Thyroid gland (tissue), 4 donors: Measurements from ENCODE around the gene GRB2. TPM values are rescaled to one million over a fixed set of nuclear protein-coding genes. Genes with fewer than 3 reads are reported as not detected.
"Not testable (repeated sequence)": the region's sequence is repeated elsewhere in the genome, so short reads cannot be mapped to it uniquely, and the experiment has no call there.

Experiments
- DNase-seq, 2 donors: peaks; one replicate each; pipeline ENCODE4 v3.0.0-alpha.2; 2019
- H3K27ac ChIP-seq, 3 donors: fragments of 200-600 bp; sonication (generic); 1 replicate in 2 of 3; 2 replicates in 1 of 3; pipeline ENCODE4 v1.5.1; 2016 to 2019; ENCODE audit warnings: mild to moderate bottlenecking in 1 of 3, moderate library complexity in 1 of 3
- H3K27me3 ChIP-seq: fragments of 200-600 bp; sonication (generic); one replicate; pipeline ENCODE4 v1.5.1; 2019
- H3K36me3 ChIP-seq, 2 donors: fragments of 200-600 bp; sonication (generic); one replicate each; pipeline ENCODE4 v1.5.1; 2016 to 2019
- H3K4me1 ChIP-seq, 2 donors: fragments of 200-600 bp; sonication (generic); one replicate each; pipeline ENCODE4 v1.5.1; 2017 to 2019
- H3K4me3 ChIP-seq, 3 donors: fragments of 200-600 bp; sonication (generic); replicated peaks in 1 of 3; 1 replicate in 2 of 3; 2 replicates in 1 of 3; pipeline ENCODE4 v1.5.1; 2016; ENCODE audit warnings: mild to moderate bottlenecking in 1 of 3
- H3K9me3 ChIP-seq: fragments of 200-600 bp; sonication (generic); one replicate; pipeline ENCODE4 v1.5.1; 2017
- CTCF ChIP-seq, 6 experiments: fragments of 200-600 bp in 3 of 6; fragments of 450-650 bp in 3 of 6; sonication (generic) in 3 of 6; IDR thresholded peaks; one replicate each; pipeline ENCODE4 v1.5.1; 2016 to 2019; ENCODE audit warnings: antibody characterized with exemption in 6 of 6, mild to moderate bottlenecking in 2 of 6, inconsistent platforms in 1 of 6, moderate library complexity in 1 of 6
- POLR2A ChIP-seq, 2 donors: fragments of 450-650 bp; IDR thresholded peaks; one replicate each; pipeline ENCODE4 v1.6.1; 2017; ENCODE audit warnings: antibody characterized with exemption in 2 of 2, mild to moderate bottlenecking in 2 of 2, moderate library complexity in 1 of 2
- WGBS, 2 donors: methylation state at CpG; one replicate each; pipeline ENCODE4 v1.1.5; 2017; 5-methylcytosine and 5-hydroxymethylcytosine counted together
- intact Hi-C: fragments of 100-400 bp; cut with DNase I; formaldehyde crosslinking; loops from one replicate; pipeline ENCODE4 v1.15.1; 2023
- total RNA-seq, 4 donors: library from RNA; depleted of rRNA; stranded (reverse); fragments of >200 nt; gene quantifications; one replicate each; pipeline ENCODE4 v1.2.3, GENCODE V29; 2016

The GRB2 gene
- total RNA-seq = 100 to 1,000 TPM in 2 of 4 donors, 10 to 100 TPM in 2; 65.8 to 101 (median 97.3) TPM

- Histone ChIP-seq H3K36me3 (no peaks in the 10 kb centered on the region), H3K27me3 (no peaks in the 10 kb centered on the region), H3K4me1 (peaks cover 6 to 11% of the 10 kb centered on the region in 2 donors), H3K27ac (peak within 1 kb of the TSS; percentile 75 to 76 (median 76)), H3K4me3 (peak within 1 kb of the TSS; percentile 90 to 96 (median 92)), H3K9me3 (no peaks in the 10 kb centered on the region)
- 0 to 2% methylated on average over 15 to 19 of the region's 74 CpGs for WGBS, 2 donors
- intact Hi-C loops = no loop called here
- peak; percentile 99 for DNase-seq
- peak; percentile 66 to 90 for TF ChIP-seq POLR2A (IDR thresholded peaks at IDR 0.05)
- no peak for TF ChIP-seq CTCF (IDR thresholded peaks at IDR 0.05)
Measured at GRCh38 chr17:75405365-75406221, at the start of gene GRB2. Gene GRB2, minus strand, starts transcription at chr17:75405678. Its CDS starts 12,050 bp downstream, at chr17:75393628.

- DNase-seq, intact Hi-C loops, H3K27ac ChIP-seq: not testable (repeated sequence)
Measured at GRCh38 chr17:75454672-75455071, 49.2 kb upstream of the GRB2 start.

DNA sequence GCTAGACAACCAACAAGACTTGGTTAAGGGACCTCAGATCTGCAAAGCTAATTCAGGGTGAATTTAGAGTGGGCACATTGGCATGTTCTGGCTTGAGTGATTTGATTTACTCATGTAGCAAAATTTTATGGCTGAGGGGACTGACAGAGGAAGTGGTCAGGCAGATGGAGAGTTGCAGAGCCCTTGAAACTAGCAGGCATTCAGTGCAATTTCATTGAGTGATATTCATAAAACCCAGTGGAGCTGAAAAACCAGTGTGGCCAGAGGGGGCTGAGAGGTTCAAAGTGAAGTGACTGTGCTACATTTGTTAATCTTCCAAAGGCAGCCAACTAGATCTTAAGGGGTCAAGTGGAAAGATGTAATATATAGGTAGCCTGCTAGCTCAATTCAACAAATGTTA is 48.7 kb upstream of the GRB2 start:
- Histone ChIP-seq H3K27me3 (no peaks in the 10 kb centered on the region), H3K9me3 (no peaks in the 10 kb centered on the region), H3K36me3 (no peaks in the 10 kb centered on the region), H3K4me1 (peaks cover 7 to 20% of the 10 kb centered on the region in 2 donors), H3K27ac (no peak overlapping the region), H3K4me3 (no peak overlapping the region)
- intact Hi-C loops = no loop called here
- no peak for TF ChIP-seq POLR2A (IDR thresholded peaks at IDR 0.05)
- TF ChIP-seq CTCF (IDR thresholded peaks at IDR 0.05) = no peak
- DNase-seq = no peak

More at GRCh38 chr17:75454672-75455071, 49.2 kb upstream of the GRB2 start:
- H3K36me3 ChIP-seq, H3K9me3 ChIP-seq, H3K4me3 ChIP-seq, H3K27me3 ChIP-seq: not testable (repeated sequence)
- WGBS, 2 donors = 96 to 99% methylated on average over 3 of the region's 3 CpGs
- H3K4me1 ChIP-seq = peaks cover 7 to 25% of the 10 kb centered on the region in 2 donors

- intact Hi-C loops = no loop called here
- no peaks in the 10 kb centered on the region for H3K36me3 ChIP-seq
- no peak for TF ChIP-seq POLR2A (IDR thresholded peaks at IDR 0.05)
- no peak for TF ChIP-seq CTCF (IDR thresholded peaks at IDR 0.05)
- H3K27me3 ChIP-seq = no peaks in the 10 kb centered on the region
- no peak overlapping the region for H3K4me3 ChIP-seq
- H3K9me3 ChIP-seq = no peaks in the 10 kb centered on the region
- DNase-seq = no peak
- no peaks in the 10 kb centered on the region for H3K4me1 ChIP-seq
- WGBS, 2 donors = 88 to 89% methylated on average over 4 of the region's 4 CpGs
- no peak overlapping the region for H3K27ac ChIP-seq
Measured at GRCh38 chr17:75450270-75450669, 44.8 kb upstream of the GRB2 start.

DNA sequence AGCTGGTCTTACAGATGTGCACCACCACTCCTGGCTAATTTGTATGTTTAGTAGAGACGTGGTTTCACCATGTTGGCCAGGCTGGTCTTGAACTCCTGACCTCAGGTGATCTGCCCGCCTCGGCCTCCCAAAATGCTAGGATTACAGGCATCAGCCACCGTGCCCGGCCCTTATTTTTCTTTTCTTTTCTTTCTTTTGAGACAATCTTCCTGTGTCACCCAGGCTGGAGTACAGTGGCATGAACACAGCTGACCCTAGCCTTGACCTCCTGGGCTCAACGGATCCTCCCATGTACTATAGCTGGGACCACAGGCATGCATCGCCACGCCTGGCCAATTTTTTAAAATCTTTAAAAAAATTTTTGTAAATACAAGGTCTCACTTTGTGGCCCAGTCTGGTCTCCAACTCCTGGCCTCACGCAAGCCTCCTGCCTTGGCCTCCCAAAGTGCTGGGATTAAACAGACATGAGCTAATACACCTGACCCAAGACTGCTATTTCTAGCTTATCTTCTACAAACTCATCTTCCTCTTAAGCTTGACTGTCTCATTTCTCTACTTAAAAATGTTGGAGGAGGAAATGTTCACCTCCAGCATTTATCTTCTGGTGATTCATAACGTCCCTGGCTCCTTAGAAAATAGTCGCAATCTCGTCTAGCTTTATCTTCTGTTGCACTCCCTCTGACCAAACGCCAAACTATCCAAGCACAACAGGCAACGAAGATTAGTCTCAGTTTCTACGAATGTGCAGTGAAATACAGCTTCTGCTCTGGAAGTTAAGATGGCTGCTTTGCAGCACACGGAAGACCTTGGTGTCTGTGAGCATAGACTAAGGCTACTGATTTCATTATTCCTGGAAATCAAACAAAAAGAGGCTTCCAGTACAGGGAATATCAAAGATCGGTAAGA is 42.7 kb upstream of the GRB2 start:
- peaks cover 0 to 14% of the 10 kb centered on the region in 2 donors for H3K4me1 ChIP-seq
- no peak overlapping the region for H3K27ac ChIP-seq
- no peak overlapping the region for H3K4me3 ChIP-seq
- 84 to 88% methylated on average over 17 of the region's 17 CpGs for WGBS, 2 donors
- no peaks in the 10 kb centered on the region for H3K36me3 ChIP-seq
- no peaks in the 10 kb centered on the region for H3K27me3 ChIP-seq
- no peaks in the 10 kb centered on the region for H3K9me3 ChIP-seq
- intact Hi-C loops = no loop called here
- no peak for TF ChIP-seq CTCF (IDR thresholded peaks at IDR 0.05)
- TF ChIP-seq POLR2A (IDR thresholded peaks at IDR 0.05) = no peak
- no peak for DNase-seq

DNA sequence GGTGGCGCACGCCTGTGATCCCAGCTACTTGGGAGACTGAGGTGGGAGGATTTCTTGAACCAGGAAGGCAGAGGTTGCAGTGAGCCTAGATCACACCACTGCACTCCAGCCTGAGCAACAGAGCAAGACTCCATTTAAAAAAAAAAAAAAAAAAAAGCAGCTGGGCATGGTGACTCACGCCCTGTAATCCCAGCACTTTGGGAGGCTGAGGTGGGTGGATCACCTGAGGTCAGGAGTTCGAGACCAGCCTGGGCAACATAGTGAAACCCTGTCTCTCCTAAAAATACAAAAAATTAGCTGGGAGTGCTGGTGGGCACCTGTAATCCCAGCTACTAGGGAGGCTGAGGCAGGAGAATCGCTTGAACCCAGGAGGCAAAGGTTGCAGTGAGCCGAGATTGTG is 40.4 kb upstream of the GRB2 start:
- H3K4me1 ChIP-seq = peaks cover 0 to 18% of the 10 kb centered on the region in 2 donors
- H3K27me3 ChIP-seq, H3K4me3 ChIP-seq, H3K27ac ChIP-seq, H3K9me3 ChIP-seq, intact Hi-C loops, DNase-seq, H3K36me3 ChIP-seq: not testable (repeated sequence)
- 95 to 96% methylated on average over 6 of the region's 6 CpGs for WGBS, 2 donors
